Adipocyte (in vitro differentiated cells): Measurements from ENCODE around the gene GAB3.

Source experiments
- DNase-seq: peaks from one replicate; pipeline ENCODE4 v3.0.0-alpha.2; 2015; ENCODE audit warnings: low read depth
- H3K27me3 ChIP-seq: replicated peaks from 2 replicates; pipeline ENCODE4 v1.7.0; 2013; ENCODE audit warnings: mild to moderate bottlenecking, low read length, moderate library complexity; ENCODE audit not compliant: control insufficient read depth, insufficient read depth
- H3K36me3 ChIP-seq: 2 replicates; pipeline ENCODE4 v1.7.0; 2013; ENCODE audit warnings: low read length, mild to moderate bottlenecking, moderate library complexity; ENCODE audit not compliant: control insufficient read depth, insufficient read depth, severe bottlenecking
- H3K4me1 ChIP-seq: 2 replicates; pipeline ENCODE4 v1.7.0; 2013; ENCODE audit warnings: mild to moderate bottlenecking, low read length, moderate library complexity; ENCODE audit not compliant: control insufficient read depth, insufficient read depth
- H3K4me3 ChIP-seq: 2 replicates; pipeline ENCODE4 v1.7.0; 2013; ENCODE audit warnings: mild to moderate bottlenecking, low read length, moderate library complexity
- H3K9ac ChIP-seq: 2 replicates; pipeline ENCODE4 v1.7.0; 2013; ENCODE audit warnings: mild to moderate bottlenecking, low read length, moderate library complexity
- H3K9me3 ChIP-seq: 2 replicates; pipeline ENCODE4 v1.7.0; 2013; ENCODE audit warnings: mild to moderate bottlenecking, low read length, moderate library complexity; ENCODE audit not compliant: control insufficient read depth

Gene GAB3

GRCh38 chrX:154731184-154731583 is 19.7 kb downstream of the GAB3 start:
- no peak overlapping the region for H3K4me3 ChIP-seq
- H3K9me3 ChIP-seq = no peaks in the 10 kb centered on the region
- H3K4me1 ChIP-seq = peaks cover 91% of the 10 kb centered on the region
- no peaks in the 10 kb centered on the region for H3K27me3 ChIP-seq
- no peaks in the 10 kb centered on the region for H3K36me3 ChIP-seq
- no peak for DNase-seq
- H3K9ac ChIP-seq = no peak overlapping the region

GRCh38 chrX:154730253-154730891 is 20.5 kb downstream of the GAB3 start:
- H3K9ac ChIP-seq = peak overlapping the region; percentile 20
- H3K4me1 ChIP-seq = peaks cover 83% of the 10 kb centered on the region
- H3K4me3 ChIP-seq = peak overlapping the region; percentile 32
- peak; percentile 83 for DNase-seq
- no peaks in the 10 kb centered on the region for H3K9me3 ChIP-seq
- no peaks in the 10 kb centered on the region for H3K27me3 ChIP-seq
- no peaks in the 10 kb centered on the region for H3K36me3 ChIP-seq

GRCh38 chrX:154729439-154729838 is 21.4 kb downstream of the GAB3 start:
- H3K9me3 ChIP-seq = no peaks in the 10 kb centered on the region
- H3K27me3 ChIP-seq = no peaks in the 10 kb centered on the region
- H3K4me1 ChIP-seq = peaks cover 74% of the 10 kb centered on the region
- H3K4me3 ChIP-seq = peak overlapping the region; percentile 32
- H3K9ac ChIP-seq = peak overlapping the region; percentile 20
- no peaks in the 10 kb centered on the region for H3K36me3 ChIP-seq
- DNase-seq = no peak

- H3K27me3 ChIP-seq = no peaks in the 10 kb centered on the region
- H3K9me3 ChIP-seq = no peaks in the 10 kb centered on the region
- no peak for DNase-seq
- peaks cover 66% of the 10 kb centered on the region for H3K4me1 ChIP-seq
- no peaks in the 10 kb centered on the region for H3K36me3 ChIP-seq
- no peak overlapping the region for H3K9ac ChIP-seq
- no peak overlapping the region for H3K4me3 ChIP-seq
These were observed 22.3 kb downstream of the GAB3 start for GRCh38 chrX:154728431-154729190.

GRCh38 chrX:154727871-154728270 is 23.0 kb downstream of the GAB3 start:
- DNase-seq = peak; percentile 58
- H3K9me3 ChIP-seq = no peaks in the 10 kb centered on the region

GRCh38 chrX:154727418-154727817 is 23.5 kb downstream of the GAB3 start:
- H3K4me1 ChIP-seq = peaks cover 54% of the 10 kb centered on the region
- no peaks in the 10 kb centered on the region for H3K36me3 ChIP-seq
- peaks cover 4% of the 10 kb centered on the region for H3K27me3 ChIP-seq
- no peak overlapping the region for H3K4me3 ChIP-seq
- H3K9ac ChIP-seq = no peak overlapping the region
- no peaks in the 10 kb centered on the region for H3K9me3 ChIP-seq
- no peak for DNase-seq

More at GRCh38 chrX:154727871-154728270, 23.0 kb downstream of the GAB3 start:
- Histone ChIP-seq H3K36me3 (no peaks in the 10 kb centered on the region), H3K9ac (no peak overlapping the region), H3K27me3 (peaks cover 4% of the 10 kb centered on the region), H3K4me3 (no peak overlapping the region), H3K4me1 (peaks cover 58% of the 10 kb centered on the region)

- no peak for DNase-seq
- no peaks in the 10 kb centered on the region for H3K36me3 ChIP-seq
- H3K9me3 ChIP-seq = peaks cover 11% of the 10 kb centered on the region
- peaks cover 32% of the 10 kb centered on the region for H3K4me1 ChIP-seq
- no peak overlapping the region for H3K9ac ChIP-seq
- peaks cover 4% of the 10 kb centered on the region for H3K27me3 ChIP-seq
- no peak overlapping the region for H3K4me3 ChIP-seq
These were observed 25.7 kb downstream of the GAB3 start for GRCh38 chrX:154724993-154725756.

GRCh38 chrX:154721155-154721554 is 29.7 kb downstream of the GAB3 start:
- H3K9ac ChIP-seq = no peak overlapping the region
- peaks cover 11% of the 10 kb centered on the region for H3K9me3 ChIP-seq
- no peak overlapping the region for H3K4me3 ChIP-seq
- no peaks in the 10 kb centered on the region for H3K36me3 ChIP-seq
- H3K27me3 ChIP-seq = peaks cover 10% of the 10 kb centered on the region
- peaks cover 4% of the 10 kb centered on the region for H3K4me1 ChIP-seq
- DNase-seq = no peak

- DNase-seq = no peak
- peaks cover 11% of the 10 kb centered on the region for H3K9me3 ChIP-seq
- H3K4me3 ChIP-seq = no peak overlapping the region
- no peaks in the 10 kb centered on the region for H3K36me3 ChIP-seq
- H3K27me3 ChIP-seq = peaks cover 17% of the 10 kb centered on the region
- no peak overlapping the region for H3K9ac ChIP-seq
- peaks cover 4% of the 10 kb centered on the region for H3K4me1 ChIP-seq
These were observed 30.8 kb downstream of the GAB3 start for GRCh38 chrX:154720067-154720466.

GRCh38 chrX:154719132-154719675 is 31.7 kb downstream of the GAB3 start:
- Histone ChIP-seq H3K27me3 (peaks cover 17% of the 10 kb centered on the region), H3K36me3 (no peaks in the 10 kb centered on the region), H3K9ac (no peak overlapping the region), H3K4me3 (no peak overlapping the region), H3K9me3 (peaks cover 11% of the 10 kb centered on the region), H3K4me1 (peaks cover 4% of the 10 kb centered on the region)
- no peak for DNase-seq

- DNase-seq = no peak
- no peak overlapping the region for H3K9ac ChIP-seq
- H3K27me3 ChIP-seq = peaks cover 17% of the 10 kb centered on the region
- H3K4me3 ChIP-seq = no peak overlapping the region
- H3K9me3 ChIP-seq = peaks cover 11% of the 10 kb centered on the region
- H3K4me1 ChIP-seq = peaks cover 4% of the 10 kb centered on the region
- no peaks in the 10 kb centered on the region for H3K36me3 ChIP-seq
These were observed 32.3 kb downstream of the GAB3 start for GRCh38 chrX:154718616-154719015.
